A549 treated with AZD9567 at 1 μM for 4 hours (cell line): ENCODE data around the gene DCDC1. TPM values are rescaled to one million over a fixed set of nuclear protein-coding genes. Genes with fewer than 3 reads are reported as not detected.

Source experiments
- total RNA-seq: library from RNA; stranded (reverse); fragments of 200-300 nt; extraction: Qiagen RNA extraction; gene quantifications from 5 replicates; pipeline ENCODE4 v1.2.3, GENCODE V29; 2022; ENCODE audit not compliant: insufficient read depth

DCDC1 gene, protein sequence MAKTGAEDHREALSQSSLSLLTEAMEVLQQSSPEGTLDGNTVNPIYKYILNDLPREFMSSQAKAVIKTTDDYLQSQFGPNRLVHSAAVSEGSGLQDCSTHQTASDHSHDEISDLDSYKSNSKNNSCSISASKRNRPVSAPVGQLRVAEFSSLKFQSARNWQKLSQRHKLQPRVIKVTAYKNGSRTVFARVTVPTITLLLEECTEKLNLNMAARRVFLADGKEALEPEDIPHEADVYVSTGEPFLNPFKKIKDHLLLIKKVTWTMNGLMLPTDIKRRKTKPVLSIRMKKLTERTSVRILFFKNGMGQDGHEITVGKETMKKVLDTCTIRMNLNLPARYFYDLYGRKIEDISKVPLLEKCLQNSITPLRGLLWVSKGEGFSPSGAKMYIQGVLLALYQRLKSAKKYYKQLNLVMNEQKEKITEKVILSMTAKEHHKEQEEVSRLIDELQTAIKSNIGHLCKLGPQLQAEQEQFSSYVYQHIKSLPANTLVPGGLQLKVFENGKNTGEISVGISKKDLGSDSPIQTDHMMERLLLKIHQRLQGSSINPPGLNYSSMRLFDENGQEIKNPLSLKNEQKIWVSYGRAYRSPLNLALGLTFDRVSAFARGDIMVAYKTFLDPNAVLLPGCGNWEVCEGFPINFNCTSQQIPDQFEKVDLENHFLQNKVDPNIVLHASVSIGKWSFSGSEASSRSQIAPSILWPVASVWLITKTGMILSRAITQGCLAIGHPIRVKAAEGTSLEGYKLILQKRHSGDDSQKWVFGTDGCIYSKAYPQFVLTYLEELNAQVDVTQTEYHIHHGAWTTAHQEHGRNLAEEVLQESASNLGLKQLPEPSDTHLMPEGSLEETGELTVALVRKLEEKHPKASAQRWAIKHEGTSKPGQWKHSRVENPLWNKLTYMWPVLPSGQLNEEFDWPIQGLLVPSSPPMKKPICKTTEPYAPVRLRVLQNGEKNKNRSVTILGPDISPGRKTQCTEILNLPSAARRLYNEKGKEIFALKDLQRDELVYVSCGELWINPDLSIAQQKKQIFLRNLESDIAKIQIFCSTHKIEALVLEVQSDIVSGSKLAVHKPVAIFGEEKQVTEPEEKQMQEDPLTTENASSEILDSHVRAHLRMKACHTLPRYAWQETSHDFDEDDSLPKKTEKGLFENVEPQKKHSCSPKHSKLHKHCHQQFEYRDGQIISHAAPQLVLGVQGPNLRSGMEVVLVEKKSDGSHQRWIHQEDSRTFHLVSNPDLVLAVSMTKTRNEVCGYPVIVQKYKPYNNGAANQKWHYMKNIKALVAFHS (N-terminal part only)
- total RNA-seq = 0.37 to 0.67 TPM (median 0.40 TPM) in 5 replicates

DNA sequence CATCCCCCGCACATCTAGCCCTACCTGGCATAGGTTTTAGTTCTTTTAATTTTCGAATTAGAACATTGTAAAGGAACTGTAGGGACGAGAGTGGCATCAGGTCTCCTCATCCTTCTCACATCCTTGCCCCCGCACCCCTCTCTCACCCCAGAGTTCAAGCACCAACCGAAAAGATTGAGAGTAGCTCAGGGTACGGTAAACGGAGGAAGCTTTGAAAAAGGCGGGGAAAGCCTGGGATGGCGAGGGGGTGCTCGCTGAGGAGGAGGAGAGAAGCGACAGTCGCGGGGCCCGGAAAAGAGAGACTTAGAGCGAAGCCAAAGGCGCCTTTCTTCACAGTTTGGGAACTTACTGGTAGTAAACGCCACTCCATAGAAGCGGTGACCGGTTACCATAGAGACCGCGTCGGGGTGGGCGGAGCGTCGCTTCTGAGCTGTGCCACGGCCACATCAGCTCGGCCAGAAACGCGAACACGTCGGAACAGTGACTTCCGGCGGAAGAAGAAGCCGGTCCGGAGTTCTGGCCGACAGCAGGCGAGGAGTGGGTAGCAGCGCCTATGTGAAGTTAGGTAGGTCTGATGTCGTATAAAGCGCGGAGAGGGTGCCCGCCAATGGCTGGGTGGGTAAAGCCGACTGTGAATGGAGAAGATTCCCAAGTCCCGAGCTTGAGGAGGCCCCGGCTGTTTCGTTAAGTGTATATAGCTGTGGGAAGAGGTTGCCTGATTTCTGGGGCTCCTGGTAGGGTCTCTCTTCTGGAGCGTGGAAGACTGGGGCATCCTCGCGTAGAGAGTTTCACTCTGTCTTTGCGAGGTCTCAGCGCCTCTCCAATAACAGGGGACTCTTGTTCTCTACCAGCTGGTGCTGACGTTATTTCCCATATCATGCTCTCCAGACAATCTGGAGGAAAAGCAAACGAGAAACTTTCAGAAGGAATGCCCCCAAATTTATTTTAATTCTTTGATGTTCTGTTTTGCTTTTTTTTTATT, at the start of gene DCDC1, which contains the start of gene DNAJC24:
Gene DCDC1 (minus strand): TSS at position 392 of the 982 bp plus-strand sequence. CDS start 41,459 bp downstream, outside the sequence.
Gene DNAJC24 (plus strand): TSS at position 513 of the 982 bp plus-strand sequence. CDS start 889 bp downstream, outside the sequence.

Other genes with a start within 250 kb of the DCDC1 start
- 7.4 to 11.9 TPM (median 10.6 TPM) in 5 replicates for gene DNAJC24, start 121 bp upstream of the DCDC1 start, total RNA-seq
- gene IMMP1L, start 139.9 kb upstream of the DCDC1 start, total RNA-seq = 17.9 to 64.6 TPM (median 53.9 TPM) in 5 replicates
- gene ELP4, start 140.0 kb upstream of the DCDC1 start, total RNA-seq = 8.1 to 17.1 TPM (median 9.1 TPM) in 5 replicates